IPS-18a (cell line): ENCODE results near the gene VIPR2.
"Not testable (repeated sequence)": the region's sequence is repeated elsewhere in the genome, so short reads cannot be mapped to it uniquely, and the experiment has no call there.

ENCODE experiments used
- H3K27ac ChIP-seq: one replicate; pipeline ENCODE4 v1.5.1; 2013; ENCODE audit warnings: low read length
- H3K27me3 ChIP-seq: one replicate; pipeline ENCODE4 v1.6.1; 2013; ENCODE audit warnings: mild to moderate bottlenecking, low read length; ENCODE audit not compliant: control insufficient read depth, insufficient read depth
- H3K36me3 ChIP-seq: one replicate; pipeline ENCODE4 v1.6.1; 2013; ENCODE audit warnings: low read depth, low read length; ENCODE audit not compliant: control insufficient read depth
- H3K4me1 ChIP-seq: one replicate; pipeline ENCODE4 v1.6.1; 2013; ENCODE audit warnings: low read depth, low read length; ENCODE audit not compliant: control insufficient read depth
- H3K4me3 ChIP-seq: one replicate; pipeline ENCODE4 v1.5.1; 2013; ENCODE audit warnings: low read length
- H3K9ac ChIP-seq: one replicate; pipeline ENCODE4 v1.6.1; 2013; ENCODE audit warnings: mild to moderate bottlenecking, low read length, moderate library complexity
- H3K9me3 ChIP-seq: one replicate; pipeline ENCODE4 v1.6.1; 2013; ENCODE audit warnings: low read depth, low read length; ENCODE audit not compliant: control insufficient read depth

The VIPR2 gene

DNA sequence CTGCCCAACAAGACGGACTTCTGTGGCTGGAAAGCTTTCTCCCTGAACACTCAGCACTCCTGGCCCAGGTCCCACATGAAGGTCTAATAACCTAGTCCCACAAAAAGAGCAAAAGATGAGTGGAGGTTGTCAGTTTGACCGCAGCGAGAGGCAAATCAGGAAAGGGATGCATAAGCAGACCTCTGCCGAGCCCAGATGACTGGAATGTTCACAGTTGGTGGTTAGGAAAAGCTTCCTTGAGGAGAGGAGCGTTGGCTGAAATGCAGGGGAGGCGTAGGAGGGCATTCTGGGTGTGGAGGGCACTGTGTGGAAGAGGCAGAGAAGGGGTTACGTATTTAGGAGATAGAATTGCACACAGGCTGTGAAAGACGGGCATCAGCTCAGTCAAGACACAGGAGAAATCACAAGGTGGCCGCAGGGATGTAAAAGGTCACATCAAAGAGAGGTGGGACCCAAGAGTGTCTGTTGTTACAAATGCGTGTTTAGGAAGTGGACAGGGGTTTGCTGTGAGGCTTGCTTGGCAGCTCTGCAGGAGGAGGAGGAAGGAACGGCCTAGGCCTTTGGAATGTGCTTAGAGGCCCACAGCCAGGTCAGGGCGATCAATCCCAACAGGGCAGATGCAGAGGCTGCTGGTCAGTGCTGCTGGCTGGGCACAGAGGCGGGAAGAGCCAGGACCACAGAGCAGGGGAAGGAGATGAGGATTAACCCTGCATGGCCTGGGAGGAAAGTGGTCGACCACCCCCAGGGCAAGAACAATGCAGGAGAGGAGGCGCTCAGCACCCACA is 133.5 kb downstream of the VIPR2 start:
- H3K36me3 ChIP-seq: no peaks in the 10 kb centered on the region
- no peak overlapping the region for H3K27ac ChIP-seq
- peaks cover 10% of the 10 kb centered on the region for H3K4me1 ChIP-seq
- no peak overlapping the region for H3K4me3 ChIP-seq
- no peak overlapping the region for H3K9ac ChIP-seq
- H3K9me3 ChIP-seq: no peaks in the 10 kb centered on the region
- no peaks in the 10 kb centered on the region for H3K27me3 ChIP-seq

DNA sequence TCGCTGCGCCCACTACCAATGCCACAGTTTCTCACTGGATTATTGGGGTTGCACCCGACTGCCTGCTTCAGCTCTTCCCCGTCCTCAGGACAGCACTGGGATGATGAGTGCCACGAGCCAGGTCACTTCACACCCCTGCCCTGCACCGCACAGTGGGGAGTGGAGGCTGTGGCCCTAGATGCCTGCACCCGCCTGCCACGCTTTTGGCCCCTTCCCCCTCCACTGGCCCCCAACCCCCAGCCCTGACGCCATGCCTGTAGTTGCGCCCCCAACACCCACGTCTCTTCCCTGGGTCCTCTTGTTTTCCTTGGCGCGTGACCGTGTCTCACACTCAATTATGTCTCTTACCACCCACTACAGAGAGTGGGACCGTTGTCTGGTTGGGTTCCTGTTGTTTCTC is 134.3 kb downstream of the VIPR2 start:
- Histone ChIP-seq H3K4me3 (no peak overlapping the region), H3K27ac (no peak overlapping the region), H3K4me1 (peaks cover 10% of the 10 kb centered on the region), H3K27me3 (no peaks in the 10 kb centered on the region), H3K9me3 (no peaks in the 10 kb centered on the region), H3K9ac (no peak overlapping the region), H3K36me3 (no peaks in the 10 kb centered on the region)

- H3K27me3 ChIP-seq: no peaks in the 10 kb centered on the region
- no peak overlapping the region for H3K4me3 ChIP-seq
- no peak overlapping the region for H3K27ac ChIP-seq
- no peak overlapping the region for H3K9ac ChIP-seq
- no peaks in the 10 kb centered on the region for H3K9me3 ChIP-seq
- peaks cover 6% of the 10 kb centered on the region for H3K4me1 ChIP-seq
- no peaks in the 10 kb centered on the region for H3K36me3 ChIP-seq
These were observed 134.7 kb downstream of the VIPR2 start for GRCh38 chr7:159009951-159010350.

GRCh38 chr7:159008417-159008816 is 136.2 kb downstream of the VIPR2 start:
- Histone ChIP-seq H3K9me3 (no peaks in the 10 kb centered on the region), H3K27me3 (no peaks in the 10 kb centered on the region), H3K4me1 (peaks cover 6% of the 10 kb centered on the region), H3K9ac (no peak overlapping the region), H3K4me3 (no peak overlapping the region), H3K36me3 (no peaks in the 10 kb centered on the region), H3K27ac (no peak overlapping the region)

DNA sequence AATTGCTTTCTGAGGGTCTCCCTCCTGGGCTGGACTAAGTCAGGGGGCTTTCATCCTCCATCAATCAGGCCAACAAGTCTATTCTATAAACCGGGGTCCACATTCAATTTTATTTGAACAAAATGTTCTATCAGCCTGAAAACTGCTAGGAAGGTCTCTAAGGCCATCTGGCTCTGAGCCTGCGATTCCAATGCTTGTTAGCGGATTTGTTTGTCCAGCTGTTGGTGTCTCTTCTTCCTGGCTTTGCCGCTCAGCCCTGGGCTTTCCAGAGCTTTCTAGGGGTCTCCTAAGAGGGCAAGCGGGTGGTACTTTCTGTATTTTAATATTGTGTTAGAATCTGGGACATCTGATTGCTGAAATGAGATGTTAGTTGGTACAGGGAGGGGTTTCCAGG is 136.7 kb downstream of the VIPR2 start:
- no peak overlapping the region for H3K27ac ChIP-seq
- H3K36me3 ChIP-seq: no peaks in the 10 kb centered on the region
- H3K4me3 ChIP-seq: no peak overlapping the region
- H3K9ac ChIP-seq: no peak overlapping the region
- no peaks in the 10 kb centered on the region for H3K27me3 ChIP-seq
- peaks cover 6% of the 10 kb centered on the region for H3K4me1 ChIP-seq
- no peaks in the 10 kb centered on the region for H3K9me3 ChIP-seq

GRCh38 chr7:159007364-159007995 is 137.2 kb downstream of the VIPR2 start:
- H3K36me3 ChIP-seq: no peaks in the 10 kb centered on the region
- no peaks in the 10 kb centered on the region for H3K27me3 ChIP-seq
- no peak overlapping the region for H3K9ac ChIP-seq
- peaks cover 6% of the 10 kb centered on the region for H3K4me1 ChIP-seq
- H3K9me3 ChIP-seq: no peaks in the 10 kb centered on the region
- H3K27ac ChIP-seq: no peak overlapping the region
- no peak overlapping the region for H3K4me3 ChIP-seq

DNA sequence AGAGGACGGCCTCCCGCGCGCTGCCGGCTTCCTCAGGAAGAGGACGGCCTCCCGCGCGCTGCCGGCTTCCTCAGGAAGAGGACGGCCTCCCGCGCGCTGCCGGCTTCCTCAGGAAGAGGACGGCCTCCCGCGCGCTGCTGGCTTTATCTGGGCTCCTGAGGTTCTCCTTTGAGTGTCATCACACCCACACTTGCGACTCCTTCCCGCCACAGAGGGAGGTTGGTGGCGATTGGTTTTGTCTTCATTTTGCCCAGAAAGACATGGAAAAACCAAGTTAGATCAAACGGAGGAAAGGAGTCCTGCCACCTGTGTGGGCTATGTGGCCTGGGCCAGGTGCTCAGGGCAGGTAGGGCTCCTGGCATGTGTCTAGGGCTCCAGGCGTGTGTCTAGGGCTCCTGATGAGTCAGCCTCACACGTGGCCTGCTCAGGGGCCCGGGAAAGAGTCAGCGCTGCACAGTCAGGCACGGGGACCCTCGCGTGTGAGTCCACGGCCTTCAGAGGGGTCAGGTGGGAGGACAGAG is 138.0 kb downstream of the VIPR2 start:
- H3K27me3 ChIP-seq: no peaks in the 10 kb centered on the region
- H3K4me3 ChIP-seq: no peak overlapping the region
- no peaks in the 10 kb centered on the region for H3K9me3 ChIP-seq
- no peak overlapping the region for H3K9ac ChIP-seq
- H3K36me3 ChIP-seq: no peaks in the 10 kb centered on the region
- no peak overlapping the region for H3K27ac ChIP-seq
- H3K4me1 ChIP-seq: peaks cover 6% of the 10 kb centered on the region

DNA sequence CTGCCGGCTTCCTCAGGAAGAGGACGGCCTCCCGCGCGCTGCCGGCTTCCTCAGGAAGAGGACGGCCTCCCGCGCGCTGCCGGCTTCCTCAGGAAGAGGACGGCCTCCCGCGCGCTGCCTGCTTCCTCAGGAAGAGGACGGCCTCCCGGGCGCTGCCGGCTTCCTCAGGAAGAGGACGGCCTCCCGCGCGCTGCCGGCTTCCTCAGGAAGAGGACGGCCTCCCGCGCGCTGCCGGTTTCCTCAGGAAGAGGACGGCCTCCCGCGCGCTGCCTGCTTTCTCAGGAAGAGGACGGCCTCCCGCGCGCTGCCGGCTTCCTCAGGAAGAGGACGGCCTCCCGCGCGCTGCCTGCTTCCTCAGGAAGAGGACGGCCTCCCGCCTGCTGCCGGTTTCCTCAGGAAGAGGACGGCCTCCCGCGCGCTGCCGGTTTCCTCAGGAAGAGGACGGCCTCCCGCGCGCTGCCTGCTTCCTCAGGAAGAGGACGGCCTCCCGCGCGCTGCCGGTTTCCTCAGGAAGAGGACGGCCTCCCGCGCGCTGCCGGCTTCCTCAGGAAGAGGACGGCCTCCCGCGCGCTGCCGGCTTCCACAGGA is 138.6 kb downstream of the VIPR2 start:
- not testable (repeated sequence) for H3K4me3 ChIP-seq, H3K4me1 ChIP-seq, H3K9ac ChIP-seq, H3K36me3 ChIP-seq, H3K27me3 ChIP-seq, H3K9me3 ChIP-seq, H3K27ac ChIP-seq

DNA sequence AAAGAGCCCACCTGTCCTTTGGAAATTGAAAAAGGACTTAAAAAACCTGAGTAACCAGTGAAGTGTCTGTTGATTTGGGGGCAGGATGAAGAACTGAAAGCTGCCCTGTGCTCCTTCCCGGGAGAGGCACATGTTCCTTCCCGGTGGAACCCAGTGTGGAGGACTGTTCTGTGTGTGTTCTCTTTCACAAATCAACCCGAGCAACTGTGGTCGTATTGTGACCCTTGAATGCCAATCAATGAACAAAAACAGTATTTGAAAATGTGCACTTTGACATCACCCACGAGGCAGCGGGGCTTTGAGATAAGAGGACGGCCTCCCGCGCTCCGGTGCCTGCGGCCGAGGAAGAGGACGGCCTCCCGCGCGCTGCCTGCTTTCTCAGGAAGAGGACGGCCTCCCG is 139.0 kb downstream of the VIPR2 start:
- no peak overlapping the region for H3K27ac ChIP-seq
- H3K9ac ChIP-seq: no peak overlapping the region
- no peak overlapping the region for H3K4me3 ChIP-seq
- H3K9me3 ChIP-seq: no peaks in the 10 kb centered on the region
- H3K4me1 ChIP-seq: no peaks in the 10 kb centered on the region
- no peaks in the 10 kb centered on the region for H3K27me3 ChIP-seq
- H3K36me3 ChIP-seq: no peaks in the 10 kb centered on the region

DNA sequence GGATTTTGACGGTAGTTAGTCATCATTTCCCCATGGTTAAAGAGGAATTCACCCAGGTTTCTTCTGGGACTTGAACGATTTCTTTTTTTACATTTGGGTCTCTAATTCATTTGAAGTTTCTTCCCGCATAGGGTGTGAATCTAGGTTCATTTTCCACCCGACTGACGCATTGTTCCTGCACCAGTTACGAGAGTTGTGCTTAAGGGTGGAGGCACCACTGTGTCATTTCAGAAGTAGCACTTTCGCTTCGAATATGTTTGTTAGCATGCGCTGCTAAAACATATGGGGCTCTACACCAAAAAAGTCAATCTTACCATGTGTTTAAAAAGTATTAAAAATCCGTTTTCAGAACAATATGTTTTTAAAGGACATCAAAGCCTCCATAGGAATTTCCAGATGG is 140.3 kb downstream of the VIPR2 start:
- Histone ChIP-seq H3K4me3 (no peak overlapping the region), H3K27ac (no peak overlapping the region), H3K27me3 (no peaks in the 10 kb centered on the region), H3K36me3 (no peaks in the 10 kb centered on the region), H3K9me3 (no peaks in the 10 kb centered on the region), H3K9ac (no peak overlapping the region), H3K4me1 (no peaks in the 10 kb centered on the region)

GRCh38 chr7:159001811-159002210 is 142.9 kb downstream of the VIPR2 start:
- Histone ChIP-seq H3K27me3 (peaks cover 11% of the 10 kb centered on the region), H3K4me1 (no peaks in the 10 kb centered on the region), H3K27ac (no peak overlapping the region), H3K9ac (no peak overlapping the region), H3K9me3 (no peaks in the 10 kb centered on the region), H3K36me3 (no peaks in the 10 kb centered on the region), H3K4me3 (no peak overlapping the region)
